Measurements from ENCODE around the gene FMR1. TPM values are rescaled to one million over a fixed set of nuclear protein-coding genes. Genes with fewer than 3 reads are reported as not detected.

Gene FMR1
- 8.8 and 9.7 TPM in 2 replicates for total RNA-seq

GRCh38 chrX:147911192-147912022, at the start of gene FMR1:
TSS of gene FMR1 (plus strand) at chrX:147911919. CDS start at chrX:147912180, 261 bp downstream.

DNA sequence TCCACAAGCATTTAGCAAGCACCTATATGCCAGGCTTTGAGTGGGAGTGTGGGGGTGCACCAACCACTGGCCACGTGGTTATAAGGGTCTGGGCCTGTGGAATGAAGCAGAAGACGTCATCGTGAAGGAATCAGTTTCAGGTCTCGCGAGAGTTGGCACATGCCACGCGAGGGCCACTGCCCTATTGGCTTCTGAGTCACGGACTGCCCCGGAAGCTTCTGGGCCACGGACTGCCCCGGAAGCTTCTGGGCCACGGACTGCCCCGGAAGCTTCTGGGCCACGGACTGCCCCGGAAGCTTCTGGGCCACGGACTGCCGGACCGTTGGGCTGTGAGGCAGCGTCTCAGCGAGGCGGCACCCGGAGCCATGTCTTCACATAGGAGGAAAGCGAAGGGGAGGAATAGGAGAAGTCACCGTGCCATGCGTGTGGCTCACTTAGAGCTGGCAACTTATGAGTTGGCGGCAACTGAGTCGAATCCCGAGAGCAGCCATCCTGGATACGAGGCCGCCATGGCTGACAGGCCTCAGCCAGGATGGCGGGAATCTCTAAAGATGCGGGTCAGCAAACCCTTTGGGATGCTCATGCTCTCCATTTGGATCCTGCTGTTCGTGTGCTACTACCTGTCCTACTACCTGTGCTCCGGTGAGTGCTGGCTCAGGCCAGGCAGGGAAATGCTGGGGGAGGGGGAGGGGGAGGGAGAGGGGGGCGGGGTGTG, 69.5 kb downstream of the FMR1 start, which contains the start of gene FMR1NB:
TSS of gene FMR1NB (plus strand) at position 300 of the 715 bp plus-strand sequence. CDS start at position 366, 66 bp downstream.

Other genes with a start within 250 kb of the FMR1 start
- not detected in 2 replicates for gene FMR1NB, start 69.4 kb downstream of the FMR1 start, total RNA-seq